GM18498 (cell line): ENCODE data around the gene USP19.

ENCODE experiments used
- ATAC-seq: cut with Tn5 transposase; IDR thresholded peaks from one replicate; pipeline ENCODE4 v1.9.1; 2021; ENCODE audit warnings: mild to moderate bottlenecking, moderate library complexity; ENCODE audit not compliant: unreplicated experiment

Gene USP19

DNA sequence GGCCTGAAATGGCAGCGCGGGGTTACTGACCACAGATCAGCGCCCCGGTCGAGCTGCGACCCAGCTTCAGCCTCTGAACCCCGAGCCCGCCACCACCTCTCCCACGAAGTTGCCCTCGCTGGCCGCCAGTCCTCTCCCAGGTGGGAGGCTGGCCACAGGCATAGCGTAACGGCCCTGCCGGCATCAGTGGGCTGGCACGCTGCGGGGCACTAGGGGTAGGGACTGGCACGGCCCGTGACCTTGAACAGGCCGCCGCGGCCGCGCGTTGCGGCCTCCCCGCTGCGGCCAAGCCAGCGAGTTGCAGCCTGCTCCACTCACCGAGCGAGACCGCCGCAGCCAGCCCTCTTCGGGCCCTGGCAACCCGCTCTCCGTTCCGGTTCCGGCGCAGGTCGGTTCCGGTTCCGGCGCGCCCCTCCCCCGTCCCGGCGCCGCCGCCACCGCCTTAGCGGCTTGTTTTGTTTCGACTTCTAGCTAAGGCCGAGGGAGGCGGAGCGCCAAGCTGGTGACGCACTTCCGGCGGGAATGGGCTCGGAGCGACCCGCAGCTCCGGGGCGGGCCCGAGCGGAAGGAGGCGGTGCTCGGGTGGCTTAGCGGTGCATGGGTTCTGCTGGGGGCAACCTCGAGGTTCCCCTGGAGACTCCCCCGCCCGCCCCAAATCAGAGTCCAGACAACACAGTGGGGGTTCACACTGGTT is at the start of gene USP19:
TSS of gene USP19 (minus strand) at position 386 of the 694 bp plus-strand sequence. CDS start 1,678 bp downstream, outside the sequence.
- peak; percentile 87 for ATAC-seq

DNA sequence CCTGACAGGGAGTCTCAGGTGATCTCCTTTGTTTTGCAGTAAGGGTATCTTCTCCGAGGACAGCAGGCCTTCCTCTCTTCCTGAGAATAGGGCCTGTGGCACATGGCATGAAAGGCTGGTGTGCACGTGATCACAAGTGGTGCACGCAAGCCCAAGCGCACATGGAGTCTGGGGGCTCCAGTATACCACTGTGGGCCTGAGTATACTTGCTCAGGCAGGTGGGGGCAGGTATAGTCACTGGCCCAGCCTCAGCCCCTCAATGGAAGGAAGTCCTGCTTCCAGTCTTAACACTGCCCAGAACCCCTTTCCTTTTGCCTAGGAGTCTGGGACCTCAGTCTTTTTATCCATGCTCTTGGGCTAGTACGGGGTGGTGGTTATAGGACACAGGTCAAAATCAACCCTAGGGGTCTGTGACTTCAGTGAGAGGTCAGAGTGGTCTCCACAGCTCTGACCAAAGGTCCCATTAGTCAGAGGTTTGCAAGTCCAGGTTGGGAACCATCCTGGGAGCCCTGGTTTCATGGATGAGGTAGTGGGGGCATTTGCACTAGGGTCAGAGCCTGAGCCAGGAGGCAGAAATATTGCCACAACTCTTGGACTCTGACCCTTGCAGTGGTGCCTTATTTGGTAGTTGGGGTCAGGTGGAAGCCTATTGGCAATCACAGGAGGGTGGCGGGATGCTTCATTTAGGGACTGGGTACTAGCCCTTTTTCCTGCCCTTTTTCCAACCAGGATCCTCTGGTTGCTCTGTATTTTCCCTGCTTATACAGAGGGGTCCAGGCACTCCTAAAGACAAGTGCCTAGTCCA is 46.3 kb upstream of the USP19 start:
- ATAC-seq = no peak

DNA sequence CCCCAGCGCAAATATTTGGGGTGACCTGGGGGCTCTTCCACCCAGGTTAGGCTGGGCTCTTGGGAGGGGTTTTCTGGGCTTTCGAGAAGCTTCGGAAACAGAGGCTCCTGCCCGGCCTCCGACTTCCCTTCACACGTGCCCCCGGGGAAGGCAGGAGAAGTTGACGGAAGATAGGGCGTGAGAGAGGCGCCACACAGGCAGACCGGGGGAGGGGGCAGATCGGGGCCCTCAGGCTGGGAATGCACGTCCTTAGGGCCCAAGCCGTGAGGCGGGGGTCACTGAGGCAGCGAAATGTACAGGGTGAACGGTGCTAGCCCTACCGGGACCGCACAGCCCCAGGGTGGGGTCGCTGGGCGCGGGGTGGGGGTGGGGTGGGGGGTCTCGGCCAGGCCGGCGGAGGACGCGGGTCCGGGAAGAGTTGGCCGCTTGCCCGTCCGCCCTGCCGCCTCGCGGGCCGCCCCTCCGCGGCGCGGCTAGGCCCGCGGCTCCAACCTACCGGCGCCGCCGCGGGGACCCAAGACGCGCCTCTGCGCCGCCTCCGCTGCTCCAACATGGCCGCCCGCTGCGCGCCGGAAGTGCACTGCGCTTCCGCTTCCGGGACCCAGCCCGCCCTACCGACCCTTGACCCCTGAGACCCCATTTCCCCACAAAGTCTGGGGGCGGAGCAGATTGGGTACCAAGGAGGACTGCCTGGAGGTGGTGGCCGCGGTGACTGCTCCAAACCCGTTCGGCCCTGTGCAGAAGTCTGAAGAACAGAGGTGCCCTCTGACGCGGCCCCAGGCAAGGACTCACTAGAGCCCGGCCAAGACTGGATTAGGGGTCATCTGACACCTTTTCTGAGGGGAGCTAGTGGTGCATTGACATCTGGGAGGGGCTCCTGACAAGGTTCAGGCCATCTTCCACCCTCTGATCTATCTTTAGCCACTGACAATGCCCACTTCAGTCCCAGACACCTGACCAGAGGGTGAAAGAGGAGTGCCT is 45.4 kb upstream of the USP19 start, which contains the start of gene CCDC71:
TSS of gene CCDC71 (minus strand) at position 561 of the 981 bp plus-strand sequence. CDS start 2,123 bp downstream, outside the sequence.
- peak; percentile 78 for ATAC-seq

DNA sequence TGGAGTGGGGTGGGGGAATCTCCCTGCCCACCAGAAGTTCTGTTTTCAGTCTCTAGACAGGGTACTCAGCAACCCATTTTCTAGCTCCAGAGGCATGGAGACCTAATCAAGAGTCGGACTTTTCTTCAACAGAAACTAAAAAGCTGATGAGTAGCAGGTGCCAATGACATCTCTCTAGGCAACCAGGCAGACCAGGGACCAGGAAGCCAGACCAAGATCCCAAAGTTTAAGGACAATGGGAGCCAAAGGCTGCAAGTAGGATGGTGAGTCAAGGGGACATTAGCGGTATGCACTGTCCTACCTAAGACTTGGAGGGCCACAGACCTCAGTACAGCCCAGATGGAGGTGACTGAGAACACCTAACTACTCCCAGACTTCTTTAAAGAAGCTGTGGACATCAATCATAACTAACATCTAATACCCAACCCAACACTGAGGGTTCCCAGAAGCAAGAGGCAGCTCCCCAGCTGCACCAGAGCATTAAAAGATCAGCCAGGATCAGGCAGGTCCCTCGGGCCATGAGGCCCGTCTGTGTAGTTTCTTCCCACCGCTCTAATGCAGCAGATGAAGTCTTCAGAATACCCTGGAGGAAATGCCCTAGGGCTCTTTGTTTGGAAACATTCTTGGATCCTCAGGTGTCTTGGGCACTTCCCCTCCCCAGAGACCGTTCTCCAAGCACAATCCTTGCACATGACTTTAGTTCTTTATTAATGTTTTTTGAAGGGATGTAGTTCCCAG is 44.5 kb upstream of the USP19 start:
- ATAC-seq = no peak

GRCh38 chr3:49163609-49164008 is 43.0 kb upstream of the USP19 start:
- ATAC-seq = no peak

- no peak for ATAC-seq
Observed at GRCh38 chr3:49162751-49163419, 42.3 kb upstream of the USP19 start.

DNA sequence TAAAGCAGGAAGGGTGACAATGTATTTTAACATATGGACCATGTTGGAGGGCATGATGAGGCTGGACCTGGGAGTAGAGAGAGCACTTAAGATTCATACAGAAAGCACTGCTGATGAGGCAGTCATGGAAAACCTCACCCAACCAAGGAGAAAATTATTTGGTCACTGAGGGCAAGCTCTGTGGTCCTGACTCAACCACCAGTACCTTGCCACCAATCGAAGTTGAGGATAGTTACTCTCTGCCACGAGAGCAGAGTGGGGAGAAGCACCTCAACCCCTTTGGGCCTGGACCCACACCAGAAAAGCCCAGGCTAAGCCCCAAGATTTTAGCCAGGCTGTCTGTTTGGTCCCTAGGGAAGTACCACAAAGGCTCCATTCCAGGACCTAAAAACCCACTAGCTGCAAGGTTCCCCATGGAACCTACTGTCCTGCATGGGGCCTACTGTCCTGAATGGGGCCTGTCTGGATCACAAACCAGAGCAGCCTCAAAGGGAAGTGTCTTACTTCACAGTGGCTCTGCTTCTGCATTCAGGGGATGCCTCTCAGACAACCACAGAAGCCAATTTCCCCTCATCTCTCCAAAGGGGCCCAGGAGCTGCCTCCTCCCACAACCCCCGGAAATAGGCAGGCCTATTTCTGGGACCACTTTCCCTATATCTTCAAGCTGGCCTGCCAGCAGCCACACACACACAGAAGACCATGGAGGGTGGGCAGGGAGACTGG is 41.3 kb upstream of the USP19 start:
- no peak for ATAC-seq

DNA sequence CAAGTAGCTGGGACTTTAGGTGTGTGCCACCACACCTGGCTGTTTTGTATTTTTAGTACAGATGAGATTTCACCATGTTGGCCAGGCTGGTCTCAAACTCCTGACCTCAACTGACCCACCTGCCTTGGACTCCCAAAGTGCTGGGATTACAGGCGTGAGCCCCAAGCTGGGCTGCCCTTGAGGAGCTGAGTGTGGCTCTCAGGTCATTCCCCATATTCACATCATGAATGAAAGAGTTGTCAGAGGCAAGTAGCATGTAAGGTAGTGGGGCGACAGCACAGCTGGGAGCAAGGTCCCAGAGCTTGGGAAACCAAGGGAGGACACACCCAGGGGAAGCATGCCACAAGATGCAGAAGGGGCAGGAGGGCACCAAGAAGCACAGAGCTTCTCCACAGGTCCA is 40.6 kb upstream of the USP19 start:
- ATAC-seq = no peak

DNA sequence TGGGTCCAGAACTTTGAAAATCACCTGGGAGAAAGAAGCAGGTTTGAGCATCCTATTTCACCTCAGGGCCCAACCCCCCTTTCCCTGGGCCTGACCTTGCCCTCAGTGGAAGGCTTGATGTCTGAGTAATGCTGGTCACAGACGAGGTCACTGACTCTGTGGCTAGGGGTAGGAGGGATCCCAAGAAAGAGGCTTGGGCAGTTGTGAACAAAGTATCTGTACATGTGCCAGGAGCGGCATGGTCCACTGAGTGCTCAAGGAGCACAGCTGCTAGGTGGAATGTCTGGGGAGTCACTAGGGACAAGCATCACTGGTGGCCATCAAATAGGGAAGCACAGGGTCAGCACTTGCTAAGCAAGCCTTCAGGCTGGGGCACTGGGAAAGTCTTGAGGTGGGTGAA is 38.2 kb upstream of the USP19 start:
- ATAC-seq = no peak

DNA sequence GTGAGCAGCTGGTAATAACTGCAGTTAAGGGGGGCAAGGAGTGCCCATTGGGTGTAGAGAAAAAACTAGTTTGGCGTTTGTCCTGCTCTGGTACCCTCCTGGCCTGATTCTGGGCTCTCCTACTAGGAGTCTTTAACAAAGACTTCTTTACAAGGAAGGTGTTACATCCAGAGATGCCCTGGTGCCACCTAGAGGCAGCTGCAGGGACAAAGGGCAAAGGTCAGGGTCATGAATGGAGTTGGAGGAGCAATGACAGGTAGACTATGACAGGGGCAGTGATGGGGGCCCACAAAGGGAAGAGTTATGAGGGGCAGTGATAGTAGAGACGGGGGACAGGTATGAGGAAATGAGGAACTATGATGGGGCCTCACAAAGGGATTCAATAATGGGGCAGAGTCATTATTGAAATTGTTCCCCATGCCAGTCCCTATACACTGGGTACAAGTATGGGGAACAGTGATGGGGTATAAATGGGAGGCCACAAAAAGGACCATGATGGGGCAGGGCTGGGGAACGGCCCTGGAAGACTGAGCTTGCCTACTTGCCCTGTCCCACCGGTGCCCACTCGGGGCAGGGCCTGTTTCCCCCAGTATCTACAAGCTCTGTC is 37.6 kb upstream of the USP19 start:
- ATAC-seq = no peak

DNA sequence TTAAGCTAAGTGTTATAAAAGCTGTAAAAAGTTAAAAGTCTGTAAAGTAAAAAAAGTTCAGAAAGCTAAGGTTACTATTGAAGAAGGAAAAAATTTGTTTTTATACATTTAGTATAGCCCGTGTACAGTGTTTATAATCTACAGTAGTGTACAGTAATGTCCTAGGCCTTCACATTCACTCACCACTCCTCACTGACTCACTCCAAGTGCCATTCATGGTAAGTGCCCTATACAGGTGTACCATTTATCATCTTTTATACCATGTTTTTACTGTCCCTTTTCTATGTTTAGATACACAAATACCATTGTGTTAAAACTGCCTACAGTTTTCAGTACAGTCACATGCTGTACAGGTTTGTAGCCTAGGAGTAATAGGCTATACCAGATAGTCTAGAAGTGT is 36.7 kb upstream of the USP19 start:
- ATAC-seq = no peak

DNA sequence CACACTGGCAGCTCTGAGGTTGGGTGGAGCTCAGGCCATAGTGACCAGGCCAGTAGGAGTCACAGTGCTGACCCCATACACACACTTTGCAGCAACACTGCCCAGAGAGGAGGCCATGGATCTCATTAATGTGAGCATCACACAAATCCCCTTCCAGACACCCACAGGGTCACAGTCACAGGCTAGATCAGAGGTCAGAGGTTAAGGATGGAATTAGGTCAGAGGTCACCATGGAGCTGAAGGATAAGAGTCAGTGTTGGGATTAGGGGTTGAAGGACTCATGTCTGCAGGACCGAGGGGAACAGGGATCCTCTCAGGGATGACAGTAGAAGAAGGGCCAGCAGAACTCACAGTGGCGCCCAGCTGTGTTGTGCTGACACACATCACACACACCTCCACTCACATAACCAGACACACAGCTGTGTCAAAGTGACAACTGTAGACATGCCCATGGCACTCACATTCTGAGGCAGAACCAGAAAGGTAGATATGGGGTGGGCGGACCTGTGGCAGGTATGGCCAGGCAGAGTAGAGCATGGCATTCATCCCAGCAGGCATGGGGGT is 32.8 kb upstream of the USP19 start:
- ATAC-seq = no peak

DNA sequence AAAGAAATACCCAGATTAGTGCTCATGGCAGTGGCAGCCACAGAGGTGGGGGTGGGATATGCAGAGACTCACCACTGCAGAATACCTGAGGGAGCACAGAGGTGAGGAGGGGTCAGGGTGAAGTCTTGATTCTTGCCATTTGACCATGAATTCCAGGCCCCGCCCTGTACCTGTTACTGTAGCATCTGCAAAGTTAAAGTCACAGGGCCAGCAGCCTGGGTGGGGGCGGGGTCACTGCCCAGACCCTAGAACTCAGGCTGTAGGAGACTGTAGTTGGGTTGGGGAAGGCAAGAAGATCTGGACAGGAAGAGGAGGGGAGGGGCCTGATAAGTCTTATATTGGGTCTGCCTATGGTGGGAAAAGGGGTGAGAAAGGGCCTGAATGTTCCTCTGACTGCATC is 31.0 kb upstream of the USP19 start:
- no peak for ATAC-seq

DNA sequence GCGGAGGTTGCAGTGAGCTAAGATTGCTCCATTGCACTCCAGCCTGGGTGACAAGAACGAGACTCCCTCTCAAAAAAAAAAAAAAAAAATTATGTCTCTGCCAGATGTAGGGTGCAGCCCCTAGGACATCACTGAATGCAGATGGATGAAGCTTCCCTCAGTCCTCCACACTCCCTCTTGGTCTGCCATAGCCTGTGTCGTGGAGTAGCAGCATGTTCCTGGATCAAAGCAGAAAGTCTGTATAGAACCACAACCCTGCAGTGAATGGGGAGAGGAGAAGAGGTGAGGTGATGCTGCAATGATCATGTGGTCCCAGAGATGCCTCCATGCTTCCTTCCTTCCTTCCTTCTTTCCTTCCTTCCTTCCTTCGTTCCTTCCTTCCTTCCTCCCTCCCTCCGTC is 27.5 kb upstream of the USP19 start:
- ATAC-seq = no peak

GRCh38 chr3:49140080-49140479 is 19.5 kb upstream of the USP19 start:
- ATAC-seq = no peak

GRCh38 chr3:49135499-49135898 is 14.9 kb upstream of the USP19 start:
- ATAC-seq = no peak

GRCh38 chr3:49134471-49135265 is 14.0 kb upstream of the USP19 start:
- no peak for ATAC-seq
